ENCODE results near the gene MOGAT3. TPM values are rescaled to one million over a fixed set of nuclear protein-coding genes. Genes with fewer than 3 reads are reported as not detected.

Gene MOGAT3
- total RNA-seq, 1 donor from 2014 or later = not detected

DNA sequence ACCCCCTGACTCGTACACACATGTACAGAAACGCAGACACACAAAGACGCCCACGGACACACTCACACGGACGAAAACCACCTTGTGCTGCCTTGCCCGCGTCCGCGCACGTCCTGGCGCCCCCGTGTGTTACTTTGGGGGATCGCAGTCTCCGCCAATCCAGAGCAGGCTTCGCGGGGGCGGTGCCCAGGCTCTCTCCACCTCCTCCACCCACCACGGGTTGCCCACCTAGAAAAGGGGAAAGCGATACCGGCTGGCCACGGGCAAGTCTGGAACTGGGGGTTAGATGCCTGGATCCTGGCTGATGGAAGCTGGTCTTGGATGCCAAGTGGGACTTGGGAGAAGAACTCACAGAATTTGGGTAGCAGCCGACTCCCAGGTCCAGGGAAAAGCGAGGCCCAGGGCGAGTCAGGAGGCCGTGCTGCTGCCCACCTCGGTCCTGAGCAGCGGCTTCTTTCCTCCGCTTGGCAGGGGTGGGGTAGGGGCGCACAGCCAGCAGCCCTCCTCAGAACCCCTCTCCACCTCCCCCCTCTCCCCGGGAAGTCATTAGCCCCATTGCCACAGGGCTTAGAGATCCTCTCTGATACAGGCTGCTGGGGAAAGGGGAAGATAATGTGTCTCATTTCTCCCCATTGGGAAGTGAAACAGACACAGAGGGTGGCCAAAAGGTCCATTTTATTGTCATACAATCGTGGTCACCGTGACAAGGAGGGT is 30.8 kb downstream of the MOGAT3 start:
- intact Hi-C loops (cut with micrococcal nuclease) = no loop called here
- Histone ChIP-seq H3K4me3 (no peak overlapping the region), H3K27me3 (ENCODE audit: low read depth) (peaks cover 100% of the 10 kb centered on the region), H3K4me1 (peaks cover 46% of the 10 kb centered on the region), H3K9me3 (replicated peaks) (no peaks in the 10 kb centered on the region), H3K36me3 (no peaks in the 10 kb centered on the region), H3K27ac (replicated peaks) (no peak overlapping the region)
- TF ChIP-seq, protein P1, sequence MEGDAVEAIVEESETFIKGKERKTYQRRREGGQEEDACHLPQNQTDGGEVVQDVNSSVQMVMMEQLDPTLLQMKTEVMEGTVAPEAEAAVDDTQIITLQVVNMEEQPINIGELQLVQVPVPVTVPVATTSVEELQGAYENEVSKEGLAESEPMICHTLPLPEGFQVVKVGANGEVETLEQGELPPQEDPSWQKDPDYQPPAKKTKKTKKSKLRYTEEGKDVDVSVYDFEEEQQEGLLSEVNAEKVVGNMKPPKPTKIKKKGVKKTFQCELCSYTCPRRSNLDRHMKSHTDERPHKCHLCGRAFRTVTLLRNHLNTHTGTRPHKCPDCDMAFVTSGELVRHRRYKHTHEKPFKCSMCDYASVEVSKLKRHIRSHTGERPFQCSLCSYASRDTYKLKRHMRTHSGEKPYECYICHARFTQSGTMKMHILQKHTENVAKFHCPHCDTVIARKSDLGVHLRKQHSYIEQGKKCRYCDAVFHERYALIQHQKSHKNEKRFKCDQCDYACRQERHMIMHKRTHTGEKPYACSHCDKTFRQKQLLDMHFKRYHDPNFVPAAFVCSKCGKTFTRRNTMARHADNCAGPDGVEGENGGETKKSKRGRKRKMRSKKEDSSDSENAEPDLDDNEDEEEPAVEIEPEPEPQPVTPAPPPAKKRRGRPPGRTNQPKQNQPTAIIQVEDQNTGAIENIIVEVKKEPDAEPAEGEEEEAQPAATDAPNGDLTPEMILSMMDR (IDR thresholded peaks at IDR 0.05; ENCODE audit: borderline replicate concordance) = peak; percentile 87
- peak; percentile 63 for DNase-seq

DNA sequence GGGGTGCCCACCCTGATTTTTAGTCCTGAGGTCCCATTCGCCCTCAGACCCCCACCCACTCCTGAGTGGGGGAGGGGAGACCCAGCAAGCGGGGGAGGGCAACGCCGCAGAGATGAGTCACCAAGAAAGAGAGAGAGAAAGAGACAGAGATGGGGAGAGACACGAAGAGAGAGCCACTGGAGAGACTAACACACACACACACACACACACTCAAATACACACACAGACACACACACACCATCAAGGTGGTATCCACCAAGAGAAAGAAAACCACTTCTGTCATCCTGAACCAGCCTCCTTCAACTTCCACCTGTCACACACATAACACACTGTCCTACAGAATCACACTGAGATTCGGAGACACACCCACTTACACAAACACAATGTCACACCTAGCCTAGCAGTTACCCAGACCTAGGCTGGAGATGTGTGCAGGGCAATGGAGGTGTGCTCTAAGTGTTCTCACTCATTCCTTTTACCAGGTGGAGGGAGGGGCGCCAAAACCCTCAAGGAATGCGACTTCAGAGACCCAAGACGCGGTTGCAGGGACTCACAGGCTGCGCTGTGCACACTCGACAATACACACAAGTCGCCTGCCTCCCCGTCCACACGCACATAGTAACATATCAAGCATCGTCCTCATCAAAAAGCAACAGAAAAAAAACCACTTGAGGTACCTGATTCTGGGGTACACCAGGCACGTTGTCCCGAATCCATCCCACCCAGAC is 31.6 kb downstream of the MOGAT3 start:
- H3K36me3 ChIP-seq = no peaks in the 10 kb centered on the region
- DNase-seq = no peak
- H3K27ac ChIP-seq (replicated peaks) = no peak overlapping the region
- TF ChIP-seq, protein P1 (IDR thresholded peaks at IDR 0.05; ENCODE audit: borderline replicate concordance) = no peak
- H3K4me3 ChIP-seq = no peak overlapping the region
- no peaks in the 10 kb centered on the region for H3K9me3 ChIP-seq (replicated peaks)
- H3K4me1 ChIP-seq = peaks cover 53% of the 10 kb centered on the region
- H3K27me3 ChIP-seq (ENCODE audit: low read depth) = peaks cover 100% of the 10 kb centered on the region
- intact Hi-C loops (cut with micrococcal nuclease) = no loop called here

DNA sequence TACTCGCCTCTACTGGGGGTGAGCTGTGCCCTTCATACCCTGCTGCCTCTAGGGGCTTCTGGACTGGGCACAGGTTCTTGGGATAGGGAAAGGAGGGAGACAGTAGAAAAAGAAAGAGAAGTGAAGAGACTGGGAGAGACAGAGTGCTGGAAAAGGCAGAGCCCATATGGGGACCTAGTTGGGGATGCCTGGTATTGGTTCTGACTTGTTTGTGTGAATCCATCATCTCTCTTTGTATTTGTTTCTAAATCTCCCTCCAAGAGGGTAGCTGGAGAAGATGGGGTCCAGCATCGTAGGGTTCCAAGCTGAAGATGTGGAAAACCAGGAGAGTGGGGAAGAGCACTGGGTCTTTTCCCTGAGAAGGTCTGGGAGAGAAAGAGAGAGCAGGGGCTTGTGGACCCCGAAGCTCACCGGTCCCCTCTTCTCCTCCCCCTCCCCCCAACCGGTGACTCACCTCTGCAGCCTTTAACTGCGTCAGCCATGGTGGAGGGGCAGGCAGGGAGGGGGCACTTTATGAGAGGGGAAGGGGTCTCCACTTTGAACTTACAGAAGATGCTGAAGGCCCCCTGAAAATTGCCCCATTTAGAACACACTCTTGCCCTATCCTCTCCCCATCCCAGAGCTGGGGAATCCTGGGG is 32.3 kb downstream of the MOGAT3 start:
- intact Hi-C loops (cut with micrococcal nuclease) = no loop called here

DNA sequence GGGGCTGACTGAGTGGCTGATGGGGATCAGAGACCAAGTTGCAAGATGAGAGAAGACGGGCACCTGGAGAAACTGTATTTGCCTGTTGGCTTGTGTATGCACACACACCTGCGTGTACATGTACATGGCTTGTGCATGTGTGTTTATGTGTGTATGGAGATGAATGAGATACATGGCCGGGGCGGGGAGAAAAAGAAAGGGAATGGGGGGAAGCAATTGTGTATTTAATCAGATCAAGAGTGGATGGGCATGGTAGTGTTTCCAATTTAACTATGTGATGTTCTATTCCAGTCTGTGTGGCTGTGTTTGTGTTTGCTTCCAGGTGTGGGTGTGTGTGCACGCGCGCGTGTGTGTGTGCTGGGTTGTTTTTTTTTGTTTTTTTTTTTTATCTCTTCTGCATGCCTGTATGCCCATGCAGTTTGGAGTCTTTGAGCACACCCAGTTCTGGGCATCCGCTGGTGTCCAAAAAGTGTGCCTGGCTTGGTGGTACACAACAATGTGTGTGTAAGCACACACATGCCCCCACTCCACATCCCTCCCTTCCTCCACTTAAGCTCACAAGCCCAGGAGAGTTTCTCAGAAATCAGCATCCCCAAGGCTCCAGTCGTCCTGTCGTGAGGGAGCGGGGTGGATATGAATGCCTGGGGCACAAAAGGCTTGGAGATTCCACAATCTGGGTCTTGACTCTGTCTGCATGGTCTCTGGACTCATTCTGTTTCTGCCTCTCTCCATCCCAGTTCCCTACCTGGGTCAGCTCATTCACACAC is 33.0 kb downstream of the MOGAT3 start:
- Histone ChIP-seq H3K27me3 (ENCODE audit: low read depth) (peaks cover 100% of the 10 kb centered on the region), H3K4me3 (no peak overlapping the region), H3K27ac (replicated peaks) (no peak overlapping the region), H3K36me3 (no peaks in the 10 kb centered on the region), H3K9me3 (replicated peaks) (no peaks in the 10 kb centered on the region), H3K4me1 (peaks cover 53% of the 10 kb centered on the region)
- intact Hi-C loops (cut with micrococcal nuclease) = no loop called here
- TF ChIP-seq, protein P1 (IDR thresholded peaks at IDR 0.05; ENCODE audit: borderline replicate concordance) = no peak
- DNase-seq = no peak

More for the DNA sequence above, 32.3 kb downstream of the MOGAT3 start:
- DNase-seq = no peak
- no peaks in the 10 kb centered on the region for H3K36me3 ChIP-seq
- H3K9me3 ChIP-seq (replicated peaks) = no peaks in the 10 kb centered on the region
- H3K4me3 ChIP-seq = no peak overlapping the region
- H3K4me1 ChIP-seq = peaks cover 53% of the 10 kb centered on the region
- TF ChIP-seq, protein P1 (IDR thresholded peaks at IDR 0.05; ENCODE audit: borderline replicate concordance) = no peak
- peaks cover 100% of the 10 kb centered on the region for H3K27me3 ChIP-seq (ENCODE audit: low read depth)
- no peak overlapping the region for H3K27ac ChIP-seq (replicated peaks)

All from left ventricle myocardium inferior (tissue), 1 donor.